ENCODE data around the gene HOXB2.
A peak's percentile ranks its signal among the peaks of the same experiment; 100 is the strongest.
"Not testable (repeated sequence)": the region's sequence is repeated elsewhere in the genome, so short reads cannot be mapped to it uniquely, and the experiment has no call there.

The HOXB2 gene

DNA sequence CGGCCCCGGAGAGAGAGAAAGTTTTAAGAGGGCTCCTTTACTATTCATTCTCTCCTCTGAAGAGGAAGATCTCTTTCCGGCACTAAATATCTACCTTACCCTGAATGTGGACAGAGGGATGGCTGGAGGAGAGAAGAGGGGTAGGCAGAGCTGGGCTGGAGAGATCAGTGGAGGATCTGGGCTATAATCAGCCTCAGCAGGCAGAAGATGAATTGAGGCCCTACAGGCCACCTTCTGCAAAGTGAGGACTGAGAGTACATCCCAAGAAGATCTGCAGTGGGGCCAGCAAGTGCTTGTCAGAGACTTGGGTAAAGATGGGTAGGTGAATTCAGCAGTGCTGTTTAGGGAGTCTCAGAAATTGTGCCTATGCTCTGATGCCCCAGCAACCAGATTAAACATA, 7.6 kb downstream of the HOXB2 start:
- no peak for DNase-seq

DNA sequence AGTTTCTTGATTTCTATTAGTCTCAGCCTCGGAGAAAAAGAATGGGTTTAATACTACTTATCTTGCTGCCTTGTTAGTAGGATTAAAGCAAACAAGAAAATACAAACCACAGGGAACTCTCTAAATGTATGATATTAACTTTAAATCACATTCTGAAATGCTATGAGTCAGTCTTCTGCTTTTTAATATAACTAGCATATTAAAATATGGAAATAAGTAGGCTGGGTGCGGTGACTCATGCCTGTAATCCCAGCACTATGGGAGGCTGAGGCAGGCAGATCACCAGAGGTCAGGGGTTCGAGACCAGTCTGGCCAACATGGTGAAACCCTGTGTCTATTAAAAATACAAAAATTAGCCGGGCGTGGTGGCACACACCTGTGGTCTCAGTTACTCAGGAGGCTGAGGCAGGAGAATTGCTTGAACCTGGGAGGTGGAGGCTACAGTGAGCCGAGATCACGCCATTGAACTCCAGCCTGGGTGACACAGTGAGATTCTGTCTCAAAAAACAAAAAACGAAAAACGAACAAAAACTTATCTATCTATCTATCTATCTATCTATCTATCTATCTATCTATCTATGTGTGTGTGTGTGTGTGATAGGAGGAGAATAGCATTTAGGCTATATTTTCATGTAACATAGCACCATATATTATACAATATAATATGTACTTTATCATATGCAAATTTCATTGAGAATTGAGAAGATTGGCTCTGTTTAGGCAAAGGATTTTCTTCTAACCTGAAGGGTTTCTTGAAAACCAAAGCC, 8.9 kb downstream of the HOXB2 start:
- DNase-seq, result not testable (repeated sequence)

DNA sequence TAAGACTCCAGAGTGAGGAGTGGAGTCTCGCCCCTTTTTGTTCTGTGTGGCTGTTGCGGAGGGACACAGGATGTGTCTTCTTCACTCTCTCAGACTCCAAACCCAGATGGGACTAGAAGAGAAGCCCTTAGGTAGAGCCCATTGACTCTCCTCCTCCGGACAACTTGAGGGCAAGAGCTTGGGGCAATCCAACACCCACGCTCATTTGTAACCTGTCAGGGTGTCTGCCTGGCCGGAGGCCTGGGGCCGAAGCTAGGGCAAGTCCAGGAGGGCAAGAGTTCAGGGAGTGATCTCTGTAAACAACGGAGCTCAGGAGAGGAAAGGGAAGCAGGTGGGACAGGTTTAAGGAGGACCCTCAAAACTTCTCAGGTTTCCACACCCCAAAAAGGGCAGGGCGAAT, 12.6 kb downstream of the HOXB2 start:
- DNase-seq, result no peak

DNA sequence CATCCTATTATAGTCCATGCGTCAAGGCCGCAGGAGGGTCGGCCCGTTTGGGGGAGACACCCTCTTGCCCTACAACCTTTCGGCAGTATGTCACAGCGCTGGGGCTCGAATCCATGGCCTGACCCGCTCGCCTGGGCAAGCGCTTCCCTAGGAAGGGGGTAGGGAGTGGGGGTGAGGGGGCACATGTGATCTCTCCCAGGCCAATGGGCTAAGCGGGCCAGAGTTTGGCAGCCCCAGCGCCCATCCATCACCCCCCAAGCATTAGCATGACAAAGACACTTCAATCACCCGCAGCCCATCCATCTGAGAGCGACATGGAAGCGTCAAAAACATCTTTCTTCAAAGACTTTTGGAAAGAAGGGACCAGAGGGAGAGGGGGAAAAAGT, 14.0 kb downstream of the HOXB2 start, which contains the start of gene HOXB1:
TSS of gene HOXB1 (minus strand) at position 125 of the 386 bp plus-strand sequence. CDS start at position 18, 107 bp downstream.
- no peak for DNase-seq

DNA sequence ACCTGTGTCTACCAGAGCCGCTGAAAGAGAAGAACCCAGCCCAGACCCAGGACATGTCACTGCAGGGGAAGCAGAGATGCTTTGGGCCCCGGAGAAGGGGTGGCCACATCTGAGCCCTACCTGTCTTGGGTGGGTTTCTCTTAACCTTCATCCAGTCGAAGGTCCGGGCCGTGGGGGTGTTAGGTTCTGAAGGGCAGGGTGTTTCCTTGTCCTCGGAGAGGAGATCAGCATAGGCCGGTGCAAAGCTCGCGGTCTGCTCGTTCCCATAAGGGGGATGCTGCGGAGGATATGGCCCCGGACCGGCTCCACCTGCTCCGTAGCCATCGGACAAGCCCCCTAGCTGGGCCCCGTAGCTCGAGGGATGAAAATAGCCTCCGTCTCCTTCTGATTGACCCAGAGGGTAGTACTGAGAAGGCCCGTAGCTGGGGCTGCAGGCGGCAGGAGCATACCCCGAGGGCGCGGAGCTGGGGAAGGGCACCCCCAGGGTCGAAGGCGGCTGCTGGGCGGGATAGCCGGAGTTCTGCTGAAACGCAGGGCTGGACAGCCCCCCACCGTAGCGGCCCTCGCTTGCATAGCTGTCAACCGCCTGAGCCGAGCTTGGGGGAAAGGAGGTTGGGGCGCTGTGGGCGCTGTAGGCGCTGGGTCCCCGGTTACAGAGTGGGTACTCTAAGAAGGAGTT, 14.6 kb downstream of the HOXB2 start:
- DNase-seq, result no peak

DNA sequence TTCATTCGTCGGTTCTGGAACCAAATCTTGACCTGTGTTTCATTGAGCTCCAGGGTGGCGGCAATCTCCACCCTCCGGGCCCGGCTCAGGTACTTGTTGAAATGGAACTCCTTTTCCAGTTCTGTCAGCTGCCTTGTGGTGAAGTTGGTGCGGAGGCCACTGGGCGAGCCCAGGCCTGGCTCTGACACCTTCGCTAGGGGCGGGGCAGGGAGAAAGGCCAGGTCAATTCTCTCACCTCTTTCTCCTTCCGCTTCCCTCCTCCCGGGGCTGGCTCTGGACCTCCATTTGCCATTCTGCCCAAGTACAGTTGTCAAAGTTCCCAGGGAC, 15.3 kb downstream of the HOXB2 start:
- DNase-seq, result no peak

DNA sequence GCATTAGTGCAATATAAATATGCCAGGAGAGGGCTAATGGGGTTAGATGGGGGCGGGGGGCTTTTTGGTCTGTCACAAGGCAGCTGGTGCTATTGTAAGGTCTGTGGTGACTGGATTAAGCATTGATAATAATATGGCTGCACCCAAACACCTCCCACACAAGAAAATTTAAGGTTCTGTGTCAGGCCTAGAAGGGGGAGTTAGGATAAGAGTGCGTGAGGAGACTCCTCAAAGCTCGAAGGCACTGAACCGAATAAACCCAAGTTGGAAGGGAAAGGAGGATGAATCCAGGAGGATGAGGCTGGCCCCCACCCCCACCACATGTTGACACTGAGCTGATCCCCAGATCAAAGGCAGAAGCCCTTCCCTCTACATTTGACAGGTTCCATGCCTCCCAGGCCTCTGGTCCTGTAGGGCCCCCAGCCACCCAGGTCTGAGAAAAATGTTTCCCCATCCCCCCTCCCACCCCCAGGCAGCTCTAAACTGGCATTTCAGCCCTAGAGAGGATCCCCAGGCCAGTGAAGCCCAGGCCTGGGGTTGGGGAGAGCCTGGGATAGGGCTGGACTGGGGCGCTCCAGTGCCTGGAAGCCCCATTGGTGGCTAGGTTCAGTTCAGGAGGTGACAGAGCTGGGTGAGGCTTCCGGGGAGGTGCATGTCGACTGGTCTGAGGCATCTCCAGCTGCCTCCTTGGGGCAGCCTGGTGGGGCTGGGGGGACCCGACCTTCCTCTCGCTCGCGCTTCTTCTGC, 15.8 kb downstream of the HOXB2 start:
- no peak for DNase-seq

DNA sequence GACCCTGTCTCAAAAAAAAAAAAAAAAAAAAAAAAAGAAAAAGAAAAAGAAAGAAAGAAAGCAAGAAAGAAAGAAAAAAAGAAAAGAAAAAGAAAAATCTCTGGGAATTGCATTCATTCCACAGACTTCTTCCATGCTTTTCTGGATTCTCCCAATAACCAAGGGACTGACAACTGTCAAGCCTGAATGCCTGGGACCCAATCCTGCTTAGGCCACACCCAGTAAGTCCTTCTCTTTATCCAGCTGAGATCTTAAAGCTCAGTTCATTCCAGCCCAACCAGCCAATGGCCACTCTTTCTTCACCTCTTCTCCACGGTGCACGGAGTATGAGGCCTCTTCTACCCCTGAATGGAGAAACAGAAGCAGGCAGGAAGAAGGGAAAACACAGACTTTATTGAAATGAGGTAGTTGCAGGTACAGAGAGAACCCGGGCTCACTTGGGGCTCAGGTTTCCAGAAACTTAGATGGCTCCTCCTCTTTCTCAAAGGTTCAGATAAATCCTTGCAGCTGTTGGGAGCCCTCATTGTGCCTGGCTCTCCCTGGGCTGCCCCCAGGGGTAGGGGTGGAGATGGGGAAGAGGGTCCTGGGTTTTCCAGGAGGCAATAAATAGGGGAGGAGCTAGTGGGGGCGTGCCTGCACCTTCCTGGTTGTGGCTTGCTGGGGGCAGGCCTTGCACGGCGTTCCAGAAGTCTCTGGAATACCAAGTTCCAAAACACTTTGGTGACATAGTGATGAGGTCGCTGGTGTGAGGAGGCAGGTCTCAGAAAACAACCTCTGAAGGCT, 16.6 kb downstream of the HOXB2 start:
- DNase-seq, result no peak

DNA sequence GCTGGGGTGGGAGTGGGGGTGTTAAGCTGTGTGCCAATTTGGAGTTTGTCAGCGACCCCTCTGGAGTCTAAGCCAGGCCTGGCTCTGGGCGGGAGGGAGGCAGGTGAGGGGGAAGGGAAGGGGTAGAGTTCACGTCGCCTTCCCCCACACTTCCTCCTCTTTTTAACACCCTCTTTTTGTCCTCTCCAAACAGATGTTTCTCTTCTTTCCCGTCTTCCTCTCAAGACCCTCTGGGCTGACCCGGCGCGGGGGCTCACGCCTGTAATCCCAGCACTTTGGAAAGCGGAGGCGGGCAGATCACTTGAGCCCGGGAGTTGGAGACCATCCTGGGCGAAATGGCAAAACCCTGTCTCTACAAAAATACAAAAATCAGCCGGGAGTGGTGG, 17.4 kb downstream of the HOXB2 start:
- no peak for DNase-seq

DNA sequence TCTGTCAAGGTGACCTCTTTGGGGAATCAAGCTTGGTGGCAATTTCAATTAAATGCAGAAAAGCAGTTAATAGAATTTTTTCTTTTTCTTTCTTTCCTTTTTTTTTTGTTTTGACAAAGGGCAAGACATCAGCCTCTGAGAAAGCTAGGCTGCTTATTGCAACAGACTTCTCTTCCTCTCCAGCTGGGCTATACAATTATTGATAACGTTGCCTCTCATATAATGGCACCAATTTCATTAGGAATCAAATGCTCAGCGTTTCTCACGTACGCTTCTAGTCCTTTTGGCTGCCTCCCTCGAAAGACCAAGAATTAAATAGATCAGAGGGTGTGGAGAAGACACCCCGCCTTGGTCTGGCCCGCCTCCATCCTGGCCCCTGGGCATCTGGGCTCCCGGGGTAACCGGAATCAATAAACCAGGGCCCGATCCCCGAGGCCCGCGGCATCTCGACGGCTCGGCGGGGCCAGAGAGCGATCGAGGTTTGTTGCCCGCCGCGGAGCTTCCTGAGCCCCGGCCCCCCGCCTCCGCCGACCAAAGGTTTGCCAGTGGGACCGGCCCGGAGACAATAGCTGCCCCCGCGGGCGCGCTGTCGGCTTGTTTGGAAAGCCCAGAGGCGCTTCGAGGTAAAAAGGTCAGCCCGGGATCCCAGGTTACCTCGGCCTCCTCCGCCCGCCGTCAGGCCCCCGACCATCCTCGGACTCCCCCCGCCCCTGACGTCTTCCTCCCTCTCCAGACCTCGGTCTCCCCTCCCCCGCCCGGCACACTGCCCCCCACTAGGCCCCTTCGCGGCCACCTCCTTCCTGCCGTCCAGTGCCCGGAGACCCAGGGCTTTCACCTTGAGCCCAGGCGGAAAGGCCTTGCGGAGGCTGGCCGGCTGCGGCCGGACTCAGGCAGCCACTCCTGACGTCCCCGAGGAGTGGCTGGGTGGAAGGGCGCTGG, 18.0 kb downstream of the HOXB2 start:
- no peak for DNase-seq

DNA sequence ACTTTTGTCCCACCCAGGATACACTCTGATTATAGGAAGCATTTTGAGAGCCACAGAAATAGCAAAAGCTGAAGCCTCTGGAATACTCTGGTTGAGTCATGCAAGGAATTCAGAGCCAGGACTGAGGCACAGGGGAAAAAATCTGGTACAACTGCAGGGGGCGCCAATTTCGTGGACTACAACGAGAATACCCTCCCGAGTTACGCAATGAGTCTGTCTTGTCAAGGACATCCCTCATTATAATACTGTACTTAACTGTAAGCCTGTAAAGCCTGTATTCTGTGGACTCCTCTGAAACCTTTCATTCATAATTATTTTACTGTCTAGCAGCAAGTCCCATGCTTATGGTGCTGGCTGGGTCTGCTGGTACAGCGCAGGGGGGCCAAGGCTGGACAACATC, 21.9 kb downstream of the HOXB2 start:
- DNase-seq, result peak; percentile 39

DNA sequence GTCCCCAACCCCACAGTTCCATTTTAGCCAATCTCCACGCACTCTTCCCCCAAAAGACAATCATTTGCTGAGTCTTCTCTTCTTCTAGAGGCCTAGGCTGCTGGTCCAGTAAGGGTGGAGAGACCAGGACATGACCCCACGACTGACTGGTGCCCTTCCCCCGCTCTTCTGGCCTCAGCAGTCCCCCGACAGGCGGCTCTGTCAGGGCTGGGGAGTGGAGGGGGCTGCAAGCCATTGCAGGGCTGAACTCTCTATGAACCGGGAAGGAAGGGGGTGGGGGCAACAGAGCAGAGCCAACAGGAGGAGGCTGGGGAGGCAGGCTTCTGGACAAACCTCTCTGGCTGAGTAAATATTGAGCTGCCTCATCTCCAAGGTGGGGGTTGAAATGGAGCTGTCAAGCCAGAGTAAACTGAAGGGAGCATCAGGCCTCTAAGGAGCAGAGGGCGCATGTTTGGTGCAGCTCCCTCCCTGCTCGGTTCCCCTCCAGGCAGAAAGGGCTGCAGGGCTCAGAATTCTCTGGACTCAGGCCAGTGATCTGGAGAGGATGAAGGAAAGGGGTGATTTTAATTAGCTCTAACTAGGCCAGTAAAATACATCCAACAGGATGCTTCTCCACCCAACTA, 22.8 kb downstream of the HOXB2 start:
- DNase-seq, result peak; percentile 85

DNA sequence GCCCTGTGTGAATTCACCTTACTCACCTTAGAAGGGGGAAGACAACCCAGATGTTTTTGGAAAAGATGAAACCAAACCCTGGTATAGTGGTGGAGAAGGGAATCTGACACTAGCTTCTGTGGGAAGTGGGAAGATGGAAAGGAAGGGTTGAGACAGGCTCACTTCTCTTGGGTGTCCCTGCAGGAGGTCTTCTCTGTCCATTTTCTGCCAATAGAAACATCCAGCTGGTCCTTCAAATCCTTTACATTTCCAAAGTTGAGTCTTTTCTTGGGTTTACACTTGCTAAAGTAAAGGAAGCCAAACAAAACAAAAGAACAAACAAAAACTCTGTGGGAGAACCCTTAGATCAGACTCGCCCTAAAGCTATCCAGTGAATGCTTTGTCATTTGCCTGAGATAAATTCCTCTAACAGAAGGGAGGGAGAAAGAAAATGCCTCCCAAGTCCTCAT, 24.3 kb downstream of the HOXB2 start:
- DNase-seq, result no peak

DNA sequence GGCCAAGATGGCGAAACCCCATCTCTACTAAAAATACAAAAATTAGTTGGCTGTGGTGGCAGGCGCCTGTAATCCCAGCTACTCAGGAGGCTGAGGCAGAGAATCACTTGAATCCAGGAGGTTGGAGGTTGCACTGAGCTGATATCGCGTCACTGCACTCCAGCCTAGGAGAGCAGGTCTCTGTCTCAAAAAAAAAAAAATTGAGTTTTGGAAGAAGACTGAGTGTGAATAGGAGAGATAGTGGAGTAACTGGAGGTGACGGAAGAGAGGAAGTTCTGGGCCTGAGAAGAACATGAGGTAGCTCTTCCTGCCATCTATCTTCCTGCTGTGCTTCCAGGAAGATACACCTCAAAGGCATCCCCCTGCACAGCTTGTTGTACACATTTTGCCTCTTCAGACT, 25.5 kb downstream of the HOXB2 start:
- DNase-seq, result no peak

DNA sequence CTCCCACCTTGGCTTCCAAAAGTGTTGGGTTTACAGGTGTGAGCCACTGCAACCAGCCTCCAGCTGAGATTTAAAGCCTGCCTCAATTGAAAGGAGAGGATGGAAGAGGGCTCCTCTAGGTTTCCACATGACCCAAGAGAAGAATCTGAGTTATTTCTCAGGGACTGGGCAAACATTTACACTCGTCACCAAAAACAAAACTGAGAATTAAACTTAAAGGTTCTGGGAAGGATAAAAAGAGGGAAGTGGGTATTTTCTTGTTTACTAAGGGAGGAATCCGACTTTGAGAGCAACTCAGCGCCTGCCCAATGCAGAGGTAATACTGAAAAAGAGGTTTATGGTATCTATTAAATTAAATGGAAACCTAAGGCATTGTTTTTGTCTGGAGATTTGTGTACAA, 27.4 kb downstream of the HOXB2 start:
- no peak for DNase-seq

DNA sequence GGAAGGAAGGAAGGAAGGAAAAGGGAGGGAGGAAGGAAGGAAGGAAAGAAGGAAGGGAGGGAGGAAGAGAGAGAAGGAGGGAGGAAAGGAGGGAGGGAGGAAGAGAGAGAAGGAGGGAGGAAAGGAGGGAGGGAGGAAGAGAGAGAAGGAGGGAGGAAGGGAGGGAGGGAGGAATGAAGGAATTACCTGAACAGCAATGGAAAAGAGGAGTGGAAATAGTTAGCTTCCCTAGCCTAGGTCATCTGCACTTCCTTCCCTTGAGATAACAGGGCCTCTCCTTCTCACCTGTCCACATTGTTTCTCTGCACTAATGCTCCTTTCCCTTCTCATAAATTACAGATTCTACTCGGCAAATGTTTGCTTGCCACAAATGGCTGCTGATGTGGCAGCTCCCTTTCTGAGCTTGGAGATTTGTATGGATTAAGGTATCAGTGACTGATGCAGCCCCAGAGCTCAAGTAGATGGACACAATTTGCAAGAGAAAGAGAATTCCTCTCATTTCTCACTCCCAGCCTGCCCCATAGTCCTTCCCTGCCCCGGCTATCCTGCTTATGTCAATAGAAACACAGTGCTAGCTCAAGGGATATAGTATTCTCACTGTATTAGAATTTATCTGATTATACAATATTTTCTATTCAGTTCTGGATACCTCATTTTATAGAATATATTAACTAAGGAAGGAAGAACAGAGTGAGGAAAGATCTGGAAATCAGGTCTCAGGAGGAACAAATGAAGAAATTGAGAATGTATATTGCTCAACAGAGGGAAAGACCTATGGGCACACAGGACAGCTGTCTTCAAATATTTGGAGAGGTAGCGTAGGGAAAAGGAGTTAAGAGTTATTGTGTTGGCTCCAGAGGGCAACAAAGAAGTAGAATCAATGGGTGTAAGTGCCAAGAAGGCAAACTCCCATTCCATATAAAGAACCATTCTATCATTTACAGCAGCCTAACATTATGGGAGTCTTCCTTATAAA, 28.7 kb downstream of the HOXB2 start:
- DNase-seq, result no peak

DNA sequence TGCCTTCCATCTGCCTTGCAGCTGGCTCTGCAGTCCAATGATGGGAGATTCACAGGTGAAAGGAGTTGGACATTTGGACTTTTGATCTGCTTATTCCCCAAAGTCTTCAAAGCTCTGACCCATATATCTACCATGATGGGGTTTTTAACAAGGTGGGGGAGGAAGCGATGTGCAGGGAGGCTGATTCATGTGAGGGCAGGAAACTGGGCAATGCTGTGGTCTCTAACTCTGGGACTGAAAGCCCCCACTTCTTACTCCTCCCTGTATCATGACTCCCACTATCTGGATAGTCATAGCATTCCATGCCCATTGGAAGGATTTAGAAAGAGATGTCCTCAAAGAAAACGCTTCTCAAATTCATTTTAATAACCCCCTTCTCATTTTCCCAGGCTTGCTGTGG, 30.4 kb downstream of the HOXB2 start:
- DNase-seq, result no peak

DNA sequence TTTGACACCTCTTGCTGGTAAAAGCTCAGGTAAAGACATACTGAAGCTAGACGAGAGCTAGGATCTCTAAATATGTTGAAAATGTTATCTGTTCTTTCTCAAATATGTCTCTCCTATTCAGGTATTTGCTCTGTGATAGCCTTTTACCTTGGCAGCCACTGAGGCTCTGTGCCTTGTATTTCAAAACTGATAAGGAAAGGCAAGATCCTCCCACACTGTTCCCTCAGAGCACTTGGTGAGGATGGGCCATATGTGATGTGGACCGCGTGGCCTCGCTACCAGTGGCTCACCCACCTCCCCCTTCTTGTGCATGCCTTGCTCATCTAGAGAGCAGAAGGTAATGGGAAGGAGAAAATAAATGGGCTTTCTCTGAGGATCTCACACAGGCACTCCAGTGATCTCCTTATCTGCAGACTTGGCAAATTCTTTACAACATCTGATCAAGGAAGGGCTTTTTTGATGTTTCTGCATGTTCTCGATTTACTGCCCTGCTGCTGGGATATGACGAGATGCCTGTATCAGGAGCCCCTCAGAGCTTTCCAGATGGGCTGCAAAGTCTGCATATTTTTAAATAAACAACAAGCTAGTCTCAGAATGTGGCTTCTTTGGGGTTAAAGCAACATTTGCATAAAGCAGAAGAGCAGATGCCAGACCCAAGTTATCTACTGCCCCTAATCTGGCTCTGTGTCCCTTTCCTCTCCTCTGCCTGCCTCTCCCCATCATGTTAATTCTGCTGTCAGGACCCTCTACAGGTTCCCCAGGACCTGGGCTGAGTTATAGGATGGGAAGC, 31.0 kb downstream of the HOXB2 start:
- DNase-seq, result no peak

DNA sequence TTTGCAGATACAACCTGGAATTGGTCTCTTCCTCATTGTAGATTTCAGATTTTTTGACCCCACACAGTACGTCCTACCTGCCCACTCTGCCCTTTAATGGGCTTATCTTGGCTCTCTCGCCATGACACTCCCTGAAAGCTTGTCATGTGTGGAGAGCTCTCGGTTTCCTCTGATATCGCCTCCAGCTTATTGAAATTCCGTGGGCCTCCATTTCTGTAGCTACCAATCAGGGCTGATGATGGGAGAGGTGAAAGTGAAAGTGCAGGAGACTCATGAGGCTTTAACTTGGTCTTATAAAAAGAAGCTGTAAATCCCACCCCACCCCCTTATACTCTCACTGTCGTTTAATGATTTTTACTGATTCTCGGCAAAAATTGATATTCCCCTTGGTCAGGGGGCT, 31.8 kb downstream of the HOXB2 start:
- DNase-seq, result peak; percentile 72
